ENCODE results near the gene NPIPB9. TPM values are rescaled to one million over a fixed set of nuclear protein-coding genes. Genes with fewer than 3 reads are reported as not detected.
"Not testable (repeated sequence)": the region's sequence is repeated elsewhere in the genome, so short reads cannot be mapped to it uniquely, and the experiment has no call there.

Gene NPIPB9
- total RNA-seq (2012; rRNA removed): 2.5 TPM in 1 of 2 replicates, not detected in the other

DNA sequence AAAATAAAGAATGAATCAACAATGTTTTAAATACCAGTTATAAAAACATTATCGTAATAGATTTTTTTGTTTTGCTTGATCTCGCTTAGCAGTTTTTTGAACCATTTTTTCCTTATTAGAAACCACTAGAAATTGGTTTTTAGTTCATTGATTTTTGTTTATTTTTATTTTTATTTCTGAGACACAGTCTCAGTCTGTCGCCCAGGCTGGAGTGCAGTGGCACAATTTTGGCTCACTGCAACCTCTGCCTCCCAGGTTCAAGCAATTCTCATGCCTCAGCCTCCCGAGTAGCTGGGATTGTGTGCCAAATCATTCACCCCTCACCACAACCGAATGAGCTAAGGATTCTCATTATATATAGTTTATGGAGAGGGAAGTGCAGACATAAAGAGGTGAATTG, at the start of gene NPIPB9:
Gene NPIPB9, plus strand, starts transcription at position 301 of the 400 bp plus-strand sequence.
- H3K9ac ChIP-seq (ENCODE audit: low read depth, low read length); H3K36me3 ChIP-seq (ENCODE audit: insufficient read depth, low read length); H3K9me3 ChIP-seq (replicated peaks; ENCODE audit: low read length); H3K27me3 ChIP-seq (ENCODE audit: control insufficient read depth, insufficient read depth, low read length); H3K4me1 ChIP-seq (ENCODE audit: control insufficient read depth, insufficient read depth, low read length); H3K4me3 ChIP-seq (ENCODE audit: low read length); H3K4me2 ChIP-seq (ENCODE audit: low read length): not testable (repeated sequence)

DNA sequence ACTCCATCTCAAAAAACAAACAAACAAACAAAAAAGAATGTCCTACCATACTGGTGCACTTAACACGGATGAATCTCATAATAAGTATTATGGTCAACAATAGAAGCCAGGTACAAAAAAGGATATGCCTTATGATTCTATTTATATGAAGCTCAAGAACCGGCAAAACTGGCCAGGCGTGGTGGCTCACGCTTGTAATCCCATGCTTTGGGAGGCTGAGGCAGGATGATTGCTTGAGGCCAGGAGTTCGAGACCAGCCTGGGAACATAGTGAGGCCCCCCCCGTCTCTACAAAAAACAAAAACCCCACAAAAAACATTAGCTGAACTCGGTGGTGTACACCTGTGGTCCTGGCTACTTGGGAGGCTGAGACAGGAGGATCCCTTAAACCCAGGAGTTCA, 47.3 kb upstream of the NPIPB9 start:
- not testable (repeated sequence) for H3K36me3 ChIP-seq (ENCODE audit: insufficient read depth, low read length); H3K4me3 ChIP-seq (ENCODE audit: low read length); H3K4me1 ChIP-seq (ENCODE audit: control insufficient read depth, insufficient read depth, low read length); H3K27me3 ChIP-seq (ENCODE audit: control insufficient read depth, insufficient read depth, low read length); H3K9me3 ChIP-seq (replicated peaks; ENCODE audit: low read length); H3K9ac ChIP-seq (ENCODE audit: low read depth, low read length); H3K4me2 ChIP-seq (ENCODE audit: low read length)

DNA sequence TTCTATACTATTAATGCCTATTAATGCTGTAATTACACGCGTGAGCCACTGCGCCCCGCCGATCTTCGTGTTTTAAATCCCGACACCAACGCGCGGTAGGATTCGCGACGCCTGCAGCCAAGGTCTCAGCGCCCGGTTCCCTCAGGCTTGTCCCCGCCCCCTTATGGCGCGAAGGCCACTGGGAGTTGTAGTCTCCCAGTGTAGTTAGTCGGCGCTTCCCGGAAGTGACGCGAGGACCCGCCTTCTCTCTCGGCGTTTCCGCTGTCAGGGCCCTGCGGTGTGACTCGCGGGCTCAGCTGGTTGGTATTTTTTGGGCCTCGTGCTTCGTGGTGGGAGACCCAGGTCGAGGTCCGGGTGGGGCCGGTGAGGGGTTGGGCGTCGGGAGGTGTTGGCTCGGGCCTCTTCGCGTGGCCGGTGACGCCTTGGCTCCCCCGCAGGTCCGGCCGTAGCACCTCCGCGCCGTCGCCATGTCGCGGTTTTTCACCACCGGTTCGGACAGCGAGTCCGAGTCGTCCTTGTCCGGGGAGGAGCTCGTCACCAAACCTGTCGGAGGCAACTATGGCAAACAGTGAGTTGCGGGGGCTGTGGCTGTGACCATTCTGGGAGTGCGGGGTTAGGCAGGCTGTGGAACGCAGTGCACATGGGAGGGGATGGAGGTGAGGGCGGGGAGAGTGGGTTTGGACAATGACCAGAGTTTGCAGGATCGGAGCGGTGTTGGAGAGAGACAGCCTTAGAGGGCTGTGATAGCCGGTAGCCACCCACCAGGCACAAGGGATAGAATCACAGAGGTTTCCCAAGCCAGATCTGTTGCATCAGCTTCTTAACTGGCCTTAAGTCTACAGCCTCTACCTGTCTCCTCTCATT, 40.1 kb upstream of the NPIPB9 start, which contains the start of gene EIF3C:
Gene EIF3C, plus strand, starts transcription at position 245 of the 864 bp plus-strand sequence. Its CDS starts 223 bp downstream, at position 468.
- not testable (repeated sequence) for H3K9me3 ChIP-seq (replicated peaks; ENCODE audit: low read length); H3K36me3 ChIP-seq (ENCODE audit: insufficient read depth, low read length); H3K27me3 ChIP-seq (ENCODE audit: control insufficient read depth, insufficient read depth, low read length); H3K4me2 ChIP-seq (ENCODE audit: low read length); H3K4me1 ChIP-seq (ENCODE audit: control insufficient read depth, insufficient read depth, low read length)
- H3K4me3 ChIP-seq (ENCODE audit: low read length): peak within 1 kb of the TSS; percentile 56
- peak within 1 kb of the TSS; percentile 41 for H3K9ac ChIP-seq (ENCODE audit: low read depth, low read length)

DNA sequence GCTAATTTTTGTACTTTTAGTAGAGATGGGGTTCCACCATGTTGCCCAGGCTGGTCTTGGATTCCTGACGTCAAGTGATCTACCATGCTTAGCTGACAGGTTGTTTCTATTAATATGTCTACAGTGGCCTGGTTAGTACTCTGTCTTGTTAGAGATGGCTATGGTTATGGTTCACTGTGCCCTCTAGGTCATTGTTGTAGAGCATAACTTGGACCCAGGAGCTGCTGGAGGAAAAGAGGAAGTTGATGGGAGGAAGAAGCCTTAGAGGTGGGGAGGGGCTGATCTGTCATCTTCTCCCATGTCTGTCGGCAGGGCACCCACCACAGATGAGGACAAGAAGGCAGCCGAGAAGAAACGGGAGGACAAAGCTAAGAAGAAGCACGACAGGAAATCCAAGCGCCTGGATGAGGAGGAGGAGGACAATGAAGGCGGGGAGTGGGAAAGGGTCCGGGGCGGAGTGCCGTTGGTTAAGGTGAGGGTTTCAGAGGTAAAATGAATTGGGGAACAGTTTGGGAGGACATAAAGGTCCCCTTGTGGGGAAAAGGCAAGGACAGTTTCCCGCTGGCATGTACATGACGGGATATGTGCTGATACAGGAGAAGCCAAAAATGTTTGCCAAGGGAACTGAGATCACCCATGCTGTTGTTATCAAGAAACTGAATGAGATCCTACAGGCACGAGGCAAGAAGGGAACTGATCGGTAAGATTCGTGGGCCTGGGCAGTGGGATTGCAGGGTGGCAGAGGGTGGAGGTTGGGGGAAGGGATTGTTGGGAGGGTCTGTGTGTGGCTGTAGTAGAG, 28.5 kb upstream of the NPIPB9 start:
- H3K4me2 ChIP-seq (ENCODE audit: low read length); H3K4me3 ChIP-seq (ENCODE audit: low read length); H3K9ac ChIP-seq (ENCODE audit: low read depth, low read length); H3K36me3 ChIP-seq (ENCODE audit: insufficient read depth, low read length); H3K27me3 ChIP-seq (ENCODE audit: control insufficient read depth, insufficient read depth, low read length); H3K4me1 ChIP-seq (ENCODE audit: control insufficient read depth, insufficient read depth, low read length); H3K9me3 ChIP-seq (replicated peaks; ENCODE audit: low read length): not testable (repeated sequence)

DNA sequence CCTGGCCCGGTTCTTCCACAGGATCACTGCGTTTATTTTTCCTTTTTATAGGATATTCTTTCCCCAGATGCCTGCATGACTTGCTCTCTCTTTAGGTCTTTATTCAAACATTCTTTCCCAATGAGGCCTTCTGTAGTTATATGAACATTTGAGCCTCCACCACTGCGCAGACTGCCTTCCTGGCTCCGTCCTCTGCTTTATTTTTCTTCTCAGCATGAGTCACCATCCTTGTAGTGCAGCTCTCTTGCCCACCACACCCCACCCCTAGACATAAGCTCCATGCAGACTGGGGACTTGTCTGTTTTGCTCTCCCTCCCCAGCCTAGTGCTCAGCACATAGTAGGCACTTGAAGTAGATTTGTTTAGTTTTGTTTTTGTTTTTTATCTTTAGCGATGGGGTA, 20.3 kb upstream of the NPIPB9 start:
- H3K9ac ChIP-seq (ENCODE audit: low read depth, low read length); H3K36me3 ChIP-seq (ENCODE audit: insufficient read depth, low read length); H3K9me3 ChIP-seq (replicated peaks; ENCODE audit: low read length); H3K4me2 ChIP-seq (ENCODE audit: low read length); H3K4me3 ChIP-seq (ENCODE audit: low read length); H3K27me3 ChIP-seq (ENCODE audit: control insufficient read depth, insufficient read depth, low read length); H3K4me1 ChIP-seq (ENCODE audit: control insufficient read depth, insufficient read depth, low read length): not testable (repeated sequence)

DNA sequence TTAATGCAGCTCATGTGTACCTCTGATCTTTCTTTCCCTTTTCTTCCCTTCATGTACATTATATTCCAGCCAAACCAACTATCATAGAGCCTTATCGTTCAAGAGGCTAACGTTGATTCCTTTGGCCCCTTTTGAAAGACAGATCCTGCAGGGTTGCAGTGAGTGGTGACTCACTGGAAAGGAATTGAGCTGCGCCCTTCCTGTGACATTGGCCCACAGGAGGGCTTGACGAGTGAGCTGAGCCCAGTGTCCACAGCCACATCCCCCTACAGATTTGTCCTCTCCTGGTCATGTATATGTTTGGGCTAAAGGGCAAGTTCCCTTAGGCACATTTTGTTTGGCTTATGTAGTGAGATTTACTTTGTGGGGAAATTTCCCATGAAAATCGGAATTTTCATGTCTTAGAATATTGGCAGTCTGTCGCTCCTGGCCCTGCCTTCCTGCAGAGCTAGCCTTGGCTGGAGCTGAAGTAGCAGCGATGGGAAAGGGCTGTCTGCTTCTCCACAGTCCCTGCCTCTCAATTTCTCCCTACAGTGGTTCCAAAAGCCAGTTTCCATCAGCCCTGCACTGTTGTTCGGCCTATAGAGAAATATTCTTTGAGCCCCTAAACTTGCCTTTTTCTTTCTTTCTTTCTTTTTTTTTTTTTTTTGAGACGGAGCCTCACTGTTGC, 19.0 kb upstream of the NPIPB9 start:
- not testable (repeated sequence) for H3K36me3 ChIP-seq (ENCODE audit: insufficient read depth, low read length); H3K9ac ChIP-seq (ENCODE audit: low read depth, low read length); H3K27me3 ChIP-seq (ENCODE audit: control insufficient read depth, insufficient read depth, low read length); H3K4me3 ChIP-seq (ENCODE audit: low read length); H3K9me3 ChIP-seq (replicated peaks; ENCODE audit: low read length); H3K4me1 ChIP-seq (ENCODE audit: control insufficient read depth, insufficient read depth, low read length)
- peak overlapping the region; percentile 35 for H3K4me2 ChIP-seq (ENCODE audit: low read length)

DNA sequence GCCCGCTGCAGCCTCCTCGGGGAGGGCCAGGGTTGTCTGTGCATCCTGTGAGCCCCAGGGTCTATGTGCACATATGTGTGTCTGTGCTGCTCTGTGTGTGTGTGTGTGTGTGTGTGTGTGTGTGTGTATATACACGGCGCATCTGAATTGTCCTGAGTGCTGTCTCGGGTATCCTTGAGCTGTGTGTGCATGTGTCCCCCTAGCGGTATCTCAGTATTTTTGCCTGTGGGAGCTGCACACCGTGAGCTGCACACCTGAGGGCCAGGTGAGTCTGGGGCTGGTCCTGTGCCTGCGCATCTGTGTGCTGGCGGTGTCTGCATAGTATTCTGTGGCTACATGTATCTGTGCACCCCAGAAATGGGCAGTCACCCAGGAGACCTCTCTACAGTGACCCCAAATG, 11.8 kb upstream of the NPIPB9 start:
- not testable (repeated sequence) for H3K4me3 ChIP-seq (ENCODE audit: low read length); H3K36me3 ChIP-seq (ENCODE audit: insufficient read depth, low read length); H3K27me3 ChIP-seq (ENCODE audit: control insufficient read depth, insufficient read depth, low read length); H3K4me1 ChIP-seq (ENCODE audit: control insufficient read depth, insufficient read depth, low read length); H3K9ac ChIP-seq (ENCODE audit: low read depth, low read length); H3K9me3 ChIP-seq (replicated peaks; ENCODE audit: low read length); H3K4me2 ChIP-seq (ENCODE audit: low read length)

DNA sequence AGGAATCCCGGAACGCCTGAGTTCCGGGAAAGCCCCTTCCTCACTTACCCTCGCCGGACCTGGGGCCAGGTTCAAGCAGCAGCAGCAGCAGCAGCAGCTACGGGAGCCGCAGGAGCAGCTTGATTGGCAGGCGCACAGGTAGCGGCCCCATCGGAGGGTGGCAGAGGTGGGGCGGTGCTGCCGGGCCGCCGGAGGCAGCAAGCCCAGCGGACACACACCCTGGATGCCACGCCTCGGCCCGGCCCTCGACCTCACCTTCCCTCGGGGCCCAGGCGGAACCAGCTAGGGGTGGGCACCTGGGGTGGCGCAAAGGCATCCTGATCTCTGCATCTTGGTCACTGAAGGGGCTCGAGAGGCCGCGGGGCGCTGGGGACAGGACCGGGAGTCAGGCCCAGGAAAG, 11.0 kb upstream of the NPIPB9 start:
- not testable (repeated sequence) for H3K4me1 ChIP-seq (ENCODE audit: control insufficient read depth, insufficient read depth, low read length); H3K36me3 ChIP-seq (ENCODE audit: insufficient read depth, low read length); H3K9me3 ChIP-seq (replicated peaks; ENCODE audit: low read length); H3K9ac ChIP-seq (ENCODE audit: low read depth, low read length); H3K4me3 ChIP-seq (ENCODE audit: low read length); H3K4me2 ChIP-seq (ENCODE audit: low read length); H3K27me3 ChIP-seq (ENCODE audit: control insufficient read depth, insufficient read depth, low read length)

DNA sequence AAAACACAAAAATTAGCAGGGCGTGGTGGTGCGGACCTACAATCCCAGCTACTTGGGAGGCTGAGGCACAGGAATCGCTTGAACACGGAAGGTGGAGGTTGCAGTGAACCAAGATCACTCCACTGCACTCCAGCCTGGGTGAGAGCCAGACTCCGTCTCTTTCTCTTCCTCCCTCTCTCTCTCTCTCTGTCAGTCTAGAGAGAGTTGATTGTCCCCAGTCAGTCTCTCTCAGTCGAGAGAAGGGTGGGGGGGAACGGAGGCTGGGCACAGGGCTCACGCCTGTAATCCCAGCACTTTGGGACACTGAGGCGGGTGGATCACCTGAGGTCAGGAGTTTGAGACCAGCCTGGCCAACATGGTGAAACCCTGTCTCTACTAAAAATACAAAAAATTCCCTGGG, 10.3 kb upstream of the NPIPB9 start:
- H3K36me3 ChIP-seq (ENCODE audit: insufficient read depth, low read length); H3K4me3 ChIP-seq (ENCODE audit: low read length); H3K27me3 ChIP-seq (ENCODE audit: control insufficient read depth, insufficient read depth, low read length); H3K4me2 ChIP-seq (ENCODE audit: low read length); H3K9ac ChIP-seq (ENCODE audit: low read depth, low read length); H3K9me3 ChIP-seq (replicated peaks; ENCODE audit: low read length); H3K4me1 ChIP-seq (ENCODE audit: control insufficient read depth, insufficient read depth, low read length): not testable (repeated sequence)

DNA sequence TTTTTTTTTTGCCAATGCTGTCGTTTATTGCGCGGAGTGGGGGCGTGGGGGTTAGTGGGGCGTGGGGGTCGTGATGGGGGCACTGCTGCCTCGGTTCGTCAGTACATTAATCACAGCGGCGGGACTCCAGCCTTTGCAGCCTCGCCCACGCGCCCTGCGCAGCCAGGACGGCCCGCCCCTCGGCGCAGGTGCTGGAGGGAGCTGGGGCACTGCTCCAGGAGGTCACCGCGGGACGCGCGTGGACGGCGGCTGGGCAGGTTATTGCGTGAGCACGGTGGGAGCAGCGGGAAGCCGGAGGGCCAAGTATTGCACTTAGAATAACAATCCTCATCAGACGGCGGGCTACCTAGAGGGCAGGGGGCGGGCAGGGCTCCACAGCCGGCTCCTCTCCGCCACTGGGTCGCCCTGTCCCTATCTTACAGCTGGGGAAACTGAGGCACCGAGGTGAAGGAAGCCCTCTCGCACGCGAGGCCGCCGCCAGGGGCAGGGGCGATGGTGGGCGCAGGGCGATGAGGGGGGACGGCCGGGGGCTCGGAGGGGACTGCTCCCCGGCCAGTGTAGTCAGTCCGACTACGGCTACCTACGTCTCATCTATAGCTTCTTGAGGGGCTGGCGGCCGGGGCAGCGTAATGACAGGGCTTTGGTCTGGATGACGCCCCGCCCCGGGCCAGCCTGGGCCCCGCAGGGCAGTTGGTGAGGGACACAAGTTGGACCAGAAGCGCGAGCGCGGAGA, 4.8 kb upstream of the NPIPB9 start:
- H3K4me1 ChIP-seq (ENCODE audit: control insufficient read depth, insufficient read depth, low read length); H3K4me2 ChIP-seq (ENCODE audit: low read length); H3K9ac ChIP-seq (ENCODE audit: low read depth, low read length); H3K27me3 ChIP-seq (ENCODE audit: control insufficient read depth, insufficient read depth, low read length); H3K4me3 ChIP-seq (ENCODE audit: low read length); H3K36me3 ChIP-seq (ENCODE audit: insufficient read depth, low read length); H3K9me3 ChIP-seq (replicated peaks; ENCODE audit: low read length): not testable (repeated sequence)

DNA sequence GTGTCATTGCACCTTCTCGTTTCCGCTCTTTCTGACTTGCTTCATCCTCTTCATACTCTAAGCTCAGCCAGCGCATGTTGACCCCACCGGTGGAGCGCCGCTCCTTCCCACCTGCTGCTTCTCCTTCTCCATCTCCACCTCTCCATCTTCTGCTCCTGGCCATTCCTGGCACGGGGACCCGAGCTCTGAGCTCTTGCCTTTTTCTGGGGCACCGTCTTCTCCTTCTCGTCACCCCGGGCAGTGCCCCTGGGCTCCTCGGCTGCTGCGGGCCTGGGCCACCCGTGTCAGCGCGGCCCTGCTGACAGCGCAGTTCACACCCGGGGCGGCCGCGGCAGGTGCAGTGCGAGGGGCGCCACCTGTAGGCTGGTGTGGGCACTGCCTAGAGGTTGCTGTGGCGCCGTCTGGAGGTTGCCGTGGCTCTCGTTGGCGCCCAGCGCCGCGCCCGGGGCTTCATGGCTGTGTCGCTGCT, 1.6 kb upstream of the NPIPB9 start:
- not testable (repeated sequence) for H3K9me3 ChIP-seq (replicated peaks; ENCODE audit: low read length); H3K4me3 ChIP-seq (ENCODE audit: low read length); H3K36me3 ChIP-seq (ENCODE audit: insufficient read depth, low read length); H3K4me1 ChIP-seq (ENCODE audit: control insufficient read depth, insufficient read depth, low read length); H3K4me2 ChIP-seq (ENCODE audit: low read length); H3K9ac ChIP-seq (ENCODE audit: low read depth, low read length); H3K27me3 ChIP-seq (ENCODE audit: control insufficient read depth, insufficient read depth, low read length)
